NB4 (cell line): ENCODE results near the gene SUN2.

Source experiments
- MYC ChIP-seq: IDR thresholded peaks from 2 replicates; pipeline ENCODE4 v1.6.1; 2011; ENCODE audit warnings: low read depth, low read length
- POLR2A ChIP-seq: IDR thresholded peaks from 2 replicates; pipeline ENCODE4 v1.6.1; 2011; ENCODE audit warnings: mild to moderate bottlenecking; ENCODE audit not compliant: insufficient read length; ENCODE audit errors: extremely low read depth
- TF ChIP-seq, protein P1 (sequence below): IDR thresholded peaks from one replicate; pipeline ENCODE4 v1.5.1; 2012; ENCODE audit warnings: low read depth, low read length
- TF ChIP-seq, protein P2 (sequence below): IDR thresholded peaks from 2 replicates; pipeline ENCODE4 v1.6.1; 2011; ENCODE audit warnings: low read depth, low read length

DNA sequence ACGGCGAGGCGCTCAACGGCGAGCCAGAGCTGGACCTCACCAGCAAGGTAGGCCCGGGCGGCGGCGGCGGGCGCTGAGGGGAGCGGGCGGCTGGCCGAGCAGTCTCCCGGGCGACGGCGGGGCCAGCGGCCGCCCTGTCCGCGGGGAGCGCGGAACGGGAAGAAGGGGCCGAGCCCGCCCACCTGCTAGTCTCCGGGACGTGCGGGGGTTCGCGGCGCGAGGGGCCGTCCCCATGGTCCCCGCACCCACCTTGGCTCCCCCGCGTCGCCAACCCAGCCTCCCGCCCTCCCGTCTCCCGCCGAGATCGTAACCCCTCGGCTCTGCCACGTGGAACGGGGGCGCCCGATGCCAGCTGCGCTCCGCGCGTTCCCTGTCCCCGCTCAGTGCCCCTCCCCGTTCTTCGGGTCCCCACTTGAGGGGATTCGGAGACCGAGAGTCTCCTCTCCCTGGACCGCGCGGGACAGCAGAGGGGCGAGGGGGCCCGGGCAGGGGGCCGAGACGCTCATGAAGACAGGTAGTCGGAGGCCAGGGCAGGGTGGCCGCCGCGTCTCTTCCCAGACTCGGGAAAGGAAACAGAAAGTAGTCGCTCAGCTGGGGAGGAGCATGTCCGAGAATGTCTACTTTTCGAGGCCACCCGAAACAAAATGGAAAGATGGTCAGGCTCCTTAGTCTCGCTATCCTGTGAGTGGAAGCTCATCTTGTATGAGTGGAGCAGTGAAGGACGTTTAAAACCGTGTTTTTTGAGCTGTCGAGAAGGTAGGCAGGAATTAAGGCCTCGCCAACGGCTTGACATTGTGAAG lies 49.5 kb downstream of the SUN2 start:
- TF ChIP-seq POLR2A = no peak
- TF ChIP-seq, protein P1, sequence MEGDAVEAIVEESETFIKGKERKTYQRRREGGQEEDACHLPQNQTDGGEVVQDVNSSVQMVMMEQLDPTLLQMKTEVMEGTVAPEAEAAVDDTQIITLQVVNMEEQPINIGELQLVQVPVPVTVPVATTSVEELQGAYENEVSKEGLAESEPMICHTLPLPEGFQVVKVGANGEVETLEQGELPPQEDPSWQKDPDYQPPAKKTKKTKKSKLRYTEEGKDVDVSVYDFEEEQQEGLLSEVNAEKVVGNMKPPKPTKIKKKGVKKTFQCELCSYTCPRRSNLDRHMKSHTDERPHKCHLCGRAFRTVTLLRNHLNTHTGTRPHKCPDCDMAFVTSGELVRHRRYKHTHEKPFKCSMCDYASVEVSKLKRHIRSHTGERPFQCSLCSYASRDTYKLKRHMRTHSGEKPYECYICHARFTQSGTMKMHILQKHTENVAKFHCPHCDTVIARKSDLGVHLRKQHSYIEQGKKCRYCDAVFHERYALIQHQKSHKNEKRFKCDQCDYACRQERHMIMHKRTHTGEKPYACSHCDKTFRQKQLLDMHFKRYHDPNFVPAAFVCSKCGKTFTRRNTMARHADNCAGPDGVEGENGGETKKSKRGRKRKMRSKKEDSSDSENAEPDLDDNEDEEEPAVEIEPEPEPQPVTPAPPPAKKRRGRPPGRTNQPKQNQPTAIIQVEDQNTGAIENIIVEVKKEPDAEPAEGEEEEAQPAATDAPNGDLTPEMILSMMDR = no peak
- TF ChIP-seq, protein P2, sequence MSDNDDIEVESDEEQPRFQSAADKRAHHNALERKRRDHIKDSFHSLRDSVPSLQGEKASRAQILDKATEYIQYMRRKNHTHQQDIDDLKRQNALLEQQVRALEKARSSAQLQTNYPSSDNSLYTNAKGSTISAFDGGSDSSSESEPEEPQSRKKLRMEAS = peak; percentile 60
- no peak for TF ChIP-seq MYC
